Measurements from ENCODE around the gene PNLDC1. TPM values are rescaled to one million over a fixed set of nuclear protein-coding genes. Genes with fewer than 3 reads are reported as not detected.

The PNLDC1 gene
- total RNA-seq, 2 donors from 2014 or later = not detected

- Histone ChIP-seq H3K9me3 (ENCODE audit: control insufficient read depth, low read length) (no peaks in the 10 kb centered on the region), H3K4me1 (ENCODE audit: control insufficient read depth, insufficient read depth, low read length) (peaks cover 5% of the 10 kb centered on the region), H3K36me3 (ENCODE audit: control insufficient read depth, insufficient read depth, low read length) (peaks cover 97% of the 10 kb centered on the region), H3K9ac (ENCODE audit: extremely low read depth, low read length, poor library complexity, severe bottlenecking) (no peak overlapping the region), H3K4me3 (ENCODE audit: low read length) (no peak overlapping the region), H3K27me3 (ENCODE audit: control insufficient read depth, insufficient read depth, low read length, poor library complexity, severe bottlenecking) (no peaks in the 10 kb centered on the region), H3K27ac (ENCODE audit: low read depth, low read length) (no peak overlapping the region)
- no peaks in the 10 kb centered on the region for H3K9me3 Mint-ChIP-seq
- TF ChIP-seq CTCF (conservative IDR thresholded peaks at IDR 0.05) = no peak
- H3K27ac Mint-ChIP-seq = no peak overlapping the region
- H3K27me3 Mint-ChIP-seq (ENCODE audit: insufficient read depth) = no peaks in the 10 kb centered on the region
- DNase-seq = no peak
- 85 to 100% methylated on average over 2 of the region's 2 CpGs for WGBS, 2 experiments (ENCODE audit: insufficient coverage in 1 of 2, insufficient read length in 1 of 2)
- H3K36me3 Mint-ChIP-seq (ENCODE audit: low read depth) = peaks cover 67% of the 10 kb centered on the region
- no peak overlapping the region for H3K4me3 Mint-ChIP-seq
- H3K4me1 Mint-ChIP-seq = peaks cover 9% of the 10 kb centered on the region
Observed at GRCh38 chr6:159754401-159754800, 45.7 kb upstream of the PNLDC1 start.

- peaks cover 8% of the 10 kb centered on the region for H3K4me1 ChIP-seq (ENCODE audit: control insufficient read depth, insufficient read depth, low read length)
- TF ChIP-seq CTCF (conservative IDR thresholded peaks at IDR 0.05) = no peak
- no peaks in the 10 kb centered on the region for H3K9me3 Mint-ChIP-seq
- peaks cover 93% of the 10 kb centered on the region for H3K36me3 ChIP-seq (ENCODE audit: control insufficient read depth, insufficient read depth, low read length)
- no peaks in the 10 kb centered on the region for H3K27me3 ChIP-seq (ENCODE audit: control insufficient read depth, insufficient read depth, low read length, poor library complexity, severe bottlenecking)
- H3K9me3 ChIP-seq (ENCODE audit: control insufficient read depth, low read length) = no peaks in the 10 kb centered on the region
- WGBS, 2 experiments (ENCODE audit: insufficient coverage in 1 of 2, insufficient read length in 1 of 2) = 96 to 98% methylated on average over 8 to 15 of the region's 15 CpGs
- H3K27me3 Mint-ChIP-seq (ENCODE audit: insufficient read depth) = no peaks in the 10 kb centered on the region
- no peak overlapping the region for H3K27ac ChIP-seq (ENCODE audit: low read depth, low read length)
- H3K4me3 ChIP-seq (ENCODE audit: low read length) = no peak overlapping the region
- no peak overlapping the region for H3K4me3 Mint-ChIP-seq
- peaks cover 61% of the 10 kb centered on the region for H3K36me3 Mint-ChIP-seq (ENCODE audit: low read depth)
- peaks cover 10% of the 10 kb centered on the region for H3K4me1 Mint-ChIP-seq
- H3K9ac ChIP-seq (ENCODE audit: extremely low read depth, low read length, poor library complexity, severe bottlenecking) = no peak overlapping the region
- peak overlapping the region; percentile 57 for H3K27ac Mint-ChIP-seq
- DNase-seq = no peak
Observed at GRCh38 chr6:159754959-159755914, 44.8 kb upstream of the PNLDC1 start.

GRCh38 chr6:159756508-159756907 lies 43.6 kb upstream of the PNLDC1 start:
- 83 to 93% methylated on average over 1 to 4 of the region's 4 CpGs for WGBS, 2 experiments (ENCODE audit: insufficient coverage in 1 of 2, insufficient read length in 1 of 2)

More at GRCh38 chr6:159756508-159756907, 43.6 kb upstream of the PNLDC1 start:
- H3K9me3 Mint-ChIP-seq = no peaks in the 10 kb centered on the region
- H3K4me3 ChIP-seq (ENCODE audit: low read length) = no peak overlapping the region
- no peaks in the 10 kb centered on the region for H3K27me3 ChIP-seq (ENCODE audit: control insufficient read depth, insufficient read depth, low read length, poor library complexity, severe bottlenecking)
- no peak overlapping the region for H3K27ac ChIP-seq (ENCODE audit: low read depth, low read length)
- no peak overlapping the region for H3K9ac ChIP-seq (ENCODE audit: extremely low read depth, low read length, poor library complexity, severe bottlenecking)
- H3K36me3 ChIP-seq (ENCODE audit: control insufficient read depth, insufficient read depth, low read length) = peaks cover 87% of the 10 kb centered on the region
- peaks cover 56% of the 10 kb centered on the region for H3K36me3 Mint-ChIP-seq (ENCODE audit: low read depth)
- peaks cover 19% of the 10 kb centered on the region for H3K4me1 Mint-ChIP-seq
- no peaks in the 10 kb centered on the region for H3K27me3 Mint-ChIP-seq (ENCODE audit: insufficient read depth)
- peaks cover 5% of the 10 kb centered on the region for H3K4me1 ChIP-seq (ENCODE audit: control insufficient read depth, insufficient read depth, low read length)
- no peak overlapping the region for H3K4me3 Mint-ChIP-seq
- TF ChIP-seq CTCF (conservative IDR thresholded peaks at IDR 0.05) = no peak
- H3K27ac Mint-ChIP-seq = no peak overlapping the region
- DNase-seq = no peak
- H3K9me3 ChIP-seq (ENCODE audit: control insufficient read depth, low read length) = no peaks in the 10 kb centered on the region

Measured in endodermal cell (in vitro differentiated cells).